ENCODE data around the gene GFRA4.

GFRA4 gene

GRCh38 chr20:3646067-3646440 is 17.1 kb downstream of the GFRA4 start:
- H3K4me3 ChIP-seq (ENCODE audit: low read depth, low read length): no peak overlapping the region
- no peak for TF ChIP-seq CTCF (IDR thresholded peaks at IDR 0.05; ENCODE audit: control insufficient read depth, extremely low read depth, insufficient read depth)
- no peak for DNase-seq (ENCODE audit: low read depth)

GRCh38 chr20:3645309-3646066 is 17.7 kb downstream of the GFRA4 start:
- no peak for TF ChIP-seq CTCF (IDR thresholded peaks at IDR 0.05; ENCODE audit: control insufficient read depth, extremely low read depth, insufficient read depth)
- DNase-seq (ENCODE audit: low read depth): no peak
- no peak overlapping the region for H3K4me3 ChIP-seq (ENCODE audit: low read depth, low read length)

GRCh38 chr20:3640259-3640658 is 22.9 kb downstream of the GFRA4 start:
- no peak for TF ChIP-seq CTCF (IDR thresholded peaks at IDR 0.05; ENCODE audit: control insufficient read depth, extremely low read depth, insufficient read depth)
- H3K4me3 ChIP-seq (ENCODE audit: low read depth, low read length): no peak overlapping the region
- DNase-seq (ENCODE audit: low read depth): no peak

- no peak for DNase-seq (ENCODE audit: low read depth)
- H3K4me3 ChIP-seq (ENCODE audit: low read depth, low read length): no peak overlapping the region
- no peak for TF ChIP-seq CTCF (IDR thresholded peaks at IDR 0.05; ENCODE audit: control insufficient read depth, extremely low read depth, insufficient read depth)
Observed at GRCh38 chr20:3635346-3635745, 27.9 kb downstream of the GFRA4 start.

- no peak overlapping the region for H3K4me3 ChIP-seq (ENCODE audit: low read depth, low read length)
- no peak for TF ChIP-seq CTCF (IDR thresholded peaks at IDR 0.05; ENCODE audit: control insufficient read depth, extremely low read depth, insufficient read depth)
- DNase-seq (ENCODE audit: low read depth): no peak
Observed at GRCh38 chr20:3633913-3634478, 29.2 kb downstream of the GFRA4 start.

GRCh38 chr20:3632311-3633004 is 30.7 kb downstream of the GFRA4 start:
- TF ChIP-seq CTCF (IDR thresholded peaks at IDR 0.05; ENCODE audit: control insufficient read depth, extremely low read depth, insufficient read depth): peak; percentile 41
- no peak for DNase-seq (ENCODE audit: low read depth)
- no peak overlapping the region for H3K4me3 ChIP-seq (ENCODE audit: low read depth, low read length)

Measured in LNCaP clone FGC (cell line).